Hepatocyte (in vitro differentiated cells): ENCODE results near the gene IRF2. TPM values are rescaled to one million over a fixed set of nuclear protein-coding genes. Genes with fewer than 3 reads are reported as not detected.

ENCODE experiments used
- DNase-seq: peaks from one replicate; pipeline ENCODE4 v3.0.0-alpha.2; 2016; ENCODE audit warnings: low spot score
- H2AFZ ChIP-seq: fragments of 200-600 bp; sonication (generic); 2 replicates; pipeline ENCODE4 v1.6.0; 2016; ENCODE audit warnings: antibody characterized with exemption, mild to moderate bottlenecking
- H3K27ac ChIP-seq: fragments of 200-600 bp; sonication (generic); 2 replicates; pipeline ENCODE4 v1.5.1; 2016; ENCODE audit warnings: mild to moderate bottlenecking
- H3K27me3 ChIP-seq: fragments of 200-600 bp; sonication (generic); 2 replicates; pipeline ENCODE4 v1.6.1; 2016
- H3K36me3 ChIP-seq: fragments of 200-600 bp; sonication (generic); replicated peaks from 2 replicates; pipeline ENCODE4 v1.5.1; 2016; ENCODE audit warnings: low read depth; ENCODE audit not compliant: insufficient read depth
- H3K4me1 ChIP-seq: fragments of 200-600 bp; sonication (generic); 2 replicates; pipeline ENCODE4 v1.5.1; 2016; ENCODE audit warnings: mild to moderate bottlenecking, moderate library complexity; ENCODE audit not compliant: insufficient read depth
- H3K4me2 ChIP-seq: fragments of 200-600 bp; sonication (generic); 2 replicates; pipeline ENCODE4 v1.6.0; 2016
- H3K4me3 ChIP-seq: fragments of 200-600 bp; sonication (generic); 2 replicates; pipeline ENCODE4 v1.5.1; 2016; ENCODE audit warnings: mild to moderate bottlenecking
- H3K79me2 ChIP-seq: fragments of 200-600 bp; sonication (generic); 2 replicates; pipeline ENCODE4 v1.6.0; 2017; ENCODE audit warnings: mild to moderate bottlenecking
- H3K9me2 ChIP-seq: fragments of 200-600 bp; sonication (generic); replicated peaks from 2 replicates; pipeline ENCODE4 v1.6.0; 2017; ENCODE audit warnings: mild to moderate bottlenecking; ENCODE audit not compliant: insufficient read depth
- H3K9me3 ChIP-seq: fragments of 200-600 bp; sonication (generic); 2 replicates; pipeline ENCODE4 v1.5.1; 2016; ENCODE audit warnings: low read depth, mild to moderate bottlenecking
- H4K20me1 ChIP-seq: fragments of 200-600 bp; sonication (generic); 2 replicates; pipeline ENCODE4 v1.6.0; 2016; ENCODE audit warnings: mild to moderate bottlenecking; ENCODE audit not compliant: insufficient read depth, poor library complexity, severe bottlenecking
- EZH2 ChIP-seq: fragments of 200-600 bp; sonication (generic); IDR thresholded peaks from 2 replicates; pipeline ENCODE4 v1.6.1; 2016; ENCODE audit warnings: antibody characterized with exemption, mild to moderate bottlenecking, borderline replicate concordance
- EZH2phosphoT487 ChIP-seq: fragments of 200-600 bp; sonication (generic); IDR thresholded peaks from one replicate; pipeline ENCODE4 v1.6.1; 2018; ENCODE audit warnings: antibody characterized with exemption, mild to moderate bottlenecking, low read depth, moderate library complexity; ENCODE audit not compliant: unreplicated experiment, severe bottlenecking
- WGBS: methylation state at CpG from one replicate; pipeline ENCODE4 v1.1.6; 2016; ENCODE audit warnings: low lambda C conversion rate; ENCODE audit errors: missing lambda C conversion rate; 5-methylcytosine and 5-hydroxymethylcytosine counted together
- polyA plus RNA-seq: library from polyadenylated mRNA; unstranded; fragments of >200 nt; fragmentation: Nextera tagmentation; extraction: Ambion mirVana; gene quantifications from 2 replicates; pipeline ENCODE4 v1.2.1, GENCODE V29; 2016
- total RNA-seq: library from RNA; depleted of rRNA; stranded (reverse); fragments of >200 nt; gene quantifications from 2 replicates; pipeline ENCODE4 v1.2.3, GENCODE V29; 2014
- TF ChIP-seq, protein P1 (sequence below): fragments of 200-600 bp; sonication (generic); IDR thresholded peaks from 2 replicates; pipeline ENCODE4 v1.5.1; 2016; ENCODE audit warnings: antibody characterized with exemption, mild to moderate bottlenecking; ENCODE audit not compliant: poor library complexity

IRF2 gene
- total and polyA plus RNA-seq, 2 experiments from 2014 or later: 17.7 to 41.1 TPM

GRCh38 chr4:184403384-184403781 lies 71.0 kb downstream of the IRF2 start:
- H3K4me2 ChIP-seq: no peak overlapping the region
- 89% methylated on average over 1 of the region's 1 CpG for whole genome bisulfite sequencing

DNA sequence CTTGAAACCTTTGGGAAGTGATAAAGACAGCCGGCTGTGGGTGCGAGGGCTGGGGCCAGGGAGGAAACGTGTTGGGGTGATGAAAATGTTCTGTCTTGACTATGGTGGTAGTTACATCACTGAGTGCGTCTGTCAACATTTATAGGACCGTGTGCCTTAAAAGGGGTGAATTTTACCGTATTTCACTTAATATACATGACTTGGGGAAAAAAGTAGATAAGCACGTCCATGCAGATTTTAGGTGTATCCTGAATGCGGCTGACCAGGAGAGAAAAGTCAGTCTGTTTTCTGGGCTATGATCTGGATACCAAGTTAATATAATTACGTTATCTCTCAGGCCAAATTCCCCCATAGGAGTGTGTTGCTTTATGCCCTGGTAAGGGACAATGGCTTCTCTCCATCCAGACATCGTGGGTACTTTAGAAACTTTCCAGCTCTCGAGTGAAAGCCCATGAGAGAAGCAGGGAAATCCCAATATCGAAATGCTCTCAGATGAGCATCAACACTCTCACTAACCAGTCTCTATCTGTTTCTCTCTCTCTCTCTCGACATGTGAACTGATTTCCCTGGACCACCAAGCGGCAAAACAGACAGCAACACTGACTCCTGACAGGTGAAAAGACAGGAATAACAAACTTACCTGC lies 71.5 kb downstream of the IRF2 start:
- no peaks in the 10 kb centered on the region for H3K79me2 ChIP-seq
- no peaks in the 10 kb centered on the region for H4K20me1 ChIP-seq
- H3K36me3 ChIP-seq: no peaks in the 10 kb centered on the region
- WGBS: 90% methylated on average over 14 of the region's 14 CpGs
- H3K27me3 ChIP-seq: no peaks in the 10 kb centered on the region
- no peaks in the 10 kb centered on the region for H3K9me2 ChIP-seq
- H3K4me2 ChIP-seq: no peak overlapping the region
- H3K4me1 ChIP-seq: peaks cover 7% of the 10 kb centered on the region
- no peak overlapping the region for H3K27ac ChIP-seq
- no peak for TF ChIP-seq EZH2
- no peak for TF ChIP-seq EZH2phosphoT487
- TF ChIP-seq, protein P1, sequence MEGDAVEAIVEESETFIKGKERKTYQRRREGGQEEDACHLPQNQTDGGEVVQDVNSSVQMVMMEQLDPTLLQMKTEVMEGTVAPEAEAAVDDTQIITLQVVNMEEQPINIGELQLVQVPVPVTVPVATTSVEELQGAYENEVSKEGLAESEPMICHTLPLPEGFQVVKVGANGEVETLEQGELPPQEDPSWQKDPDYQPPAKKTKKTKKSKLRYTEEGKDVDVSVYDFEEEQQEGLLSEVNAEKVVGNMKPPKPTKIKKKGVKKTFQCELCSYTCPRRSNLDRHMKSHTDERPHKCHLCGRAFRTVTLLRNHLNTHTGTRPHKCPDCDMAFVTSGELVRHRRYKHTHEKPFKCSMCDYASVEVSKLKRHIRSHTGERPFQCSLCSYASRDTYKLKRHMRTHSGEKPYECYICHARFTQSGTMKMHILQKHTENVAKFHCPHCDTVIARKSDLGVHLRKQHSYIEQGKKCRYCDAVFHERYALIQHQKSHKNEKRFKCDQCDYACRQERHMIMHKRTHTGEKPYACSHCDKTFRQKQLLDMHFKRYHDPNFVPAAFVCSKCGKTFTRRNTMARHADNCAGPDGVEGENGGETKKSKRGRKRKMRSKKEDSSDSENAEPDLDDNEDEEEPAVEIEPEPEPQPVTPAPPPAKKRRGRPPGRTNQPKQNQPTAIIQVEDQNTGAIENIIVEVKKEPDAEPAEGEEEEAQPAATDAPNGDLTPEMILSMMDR: no peak
- H2AFZ ChIP-seq: no peak overlapping the region
- H3K4me3 ChIP-seq: no peak overlapping the region
- H3K9me3 ChIP-seq: no peaks in the 10 kb centered on the region
- no peak for DNase-seq

More at GRCh38 chr4:184403384-184403781, 71.0 kb downstream of the IRF2 start:
- H3K4me3 ChIP-seq: no peak overlapping the region
- peaks cover 7% of the 10 kb centered on the region for H3K4me1 ChIP-seq
- no peak for DNase-seq
- H3K9me2 ChIP-seq: no peaks in the 10 kb centered on the region
- no peaks in the 10 kb centered on the region for H3K79me2 ChIP-seq
- H2AFZ ChIP-seq: no peak overlapping the region
- no peak overlapping the region for H3K27ac ChIP-seq
- no peaks in the 10 kb centered on the region for H3K27me3 ChIP-seq
- H3K36me3 ChIP-seq: no peaks in the 10 kb centered on the region
- TF ChIP-seq EZH2phosphoT487: no peak
- TF ChIP-seq, protein P1: no peak
- TF ChIP-seq EZH2: no peak
- no peaks in the 10 kb centered on the region for H3K9me3 ChIP-seq
- no peaks in the 10 kb centered on the region for H4K20me1 ChIP-seq

GRCh38 chr4:184402239-184402638 lies 72.1 kb downstream of the IRF2 start:
- Histone ChIP-seq H3K9me3 (no peaks in the 10 kb centered on the region), H3K4me3 (no peak overlapping the region), H3K79me2 (no peaks in the 10 kb centered on the region), H3K9me2 (no peaks in the 10 kb centered on the region), H3K4me2 (no peak overlapping the region), H3K36me3 (no peaks in the 10 kb centered on the region), H2AFZ (no peak overlapping the region), H3K27ac (no peak overlapping the region), H4K20me1 (no peaks in the 10 kb centered on the region), H3K4me1 (peaks cover 7% of the 10 kb centered on the region), H3K27me3 (no peaks in the 10 kb centered on the region)
- TF ChIP-seq, protein P1: no peak
- TF ChIP-seq EZH2 (no peak), EZH2phosphoT487 (no peak)
- WGBS: 91% methylated on average over 12 of the region's 12 CpGs
- DNase-seq: no peak
